DMS 273 (cell line): ENCODE data around the gene SMAD5.

Experiments
- DNase-seq: peaks from one replicate; lab custom pipeline; 2025; ENCODE audit not compliant: unreplicated experiment; lab: John Stamatoyannopoulos, UW

The SMAD5 gene

GRCh38 chr5:136194576-136194975, 61.9 kb downstream of the SMAD5 start:
- DNase-seq, result no peak

- DNase-seq, result no peak
Observed at GRCh38 chr5:136195971-136196820, 63.6 kb downstream of the SMAD5 start.

GRCh38 chr5:136197462-136198142, 65.0 kb downstream of the SMAD5 start:
- DNase-seq, result no peak

- no peak for DNase-seq
Observed at GRCh38 chr5:136198453-136198852, 65.8 kb downstream of the SMAD5 start.

GRCh38 chr5:136199408-136199807, 66.8 kb downstream of the SMAD5 start:
- DNase-seq, result no peak

GRCh38 chr5:136200130-136200529, 67.5 kb downstream of the SMAD5 start:
- no peak for DNase-seq

GRCh38 chr5:136200761-136201160, 68.1 kb downstream of the SMAD5 start:
- DNase-seq, result no peak

- DNase-seq, result no peak
Observed at GRCh38 chr5:136201870-136202269, 69.2 kb downstream of the SMAD5 start.

- no peak for DNase-seq
Observed at GRCh38 chr5:136202469-136203205, 70.0 kb downstream of the SMAD5 start.

- DNase-seq, result no peak
Observed at GRCh38 chr5:136203303-136203922, 70.8 kb downstream of the SMAD5 start.

- no peak for DNase-seq
Observed at GRCh38 chr5:136205061-136205702, 72.5 kb downstream of the SMAD5 start.

- no peak for DNase-seq
Observed at GRCh38 chr5:136205941-136206340, 73.3 kb downstream of the SMAD5 start.

GRCh38 chr5:136206361-136206760, 73.7 kb downstream of the SMAD5 start:
- no peak for DNase-seq

GRCh38 chr5:136207631-136208030, 75.0 kb downstream of the SMAD5 start:
- DNase-seq, result no peak

GRCh38 chr5:136208916-136209315, 76.3 kb downstream of the SMAD5 start:
- no peak for DNase-seq

- DNase-seq, result no peak
Observed at GRCh38 chr5:136209346-136209910, 76.8 kb downstream of the SMAD5 start.

GRCh38 chr5:136210259-136210658, 77.6 kb downstream of the SMAD5 start:
- peak; percentile 57 for DNase-seq

- DNase-seq, result no peak
Observed at GRCh38 chr5:136211282-136212040, 78.8 kb downstream of the SMAD5 start.

- peak; percentile 73 for DNase-seq
Observed at GRCh38 chr5:136212252-136212721, 79.6 kb downstream of the SMAD5 start.
